Measurements from ENCODE around the gene STARD3. TPM values are rescaled to one million over a fixed set of nuclear protein-coding genes. Genes with fewer than 3 reads are reported as not detected.

Gene STARD3
- total and polyA plus RNA-seq, 9 of the 15 experiments (the other 6 are each of a cell fraction or from before 2014, with no cell fraction given): 0.63 to 87.0 (median 46.0) TPM

- TF ChIP-seq, protein P1, sequence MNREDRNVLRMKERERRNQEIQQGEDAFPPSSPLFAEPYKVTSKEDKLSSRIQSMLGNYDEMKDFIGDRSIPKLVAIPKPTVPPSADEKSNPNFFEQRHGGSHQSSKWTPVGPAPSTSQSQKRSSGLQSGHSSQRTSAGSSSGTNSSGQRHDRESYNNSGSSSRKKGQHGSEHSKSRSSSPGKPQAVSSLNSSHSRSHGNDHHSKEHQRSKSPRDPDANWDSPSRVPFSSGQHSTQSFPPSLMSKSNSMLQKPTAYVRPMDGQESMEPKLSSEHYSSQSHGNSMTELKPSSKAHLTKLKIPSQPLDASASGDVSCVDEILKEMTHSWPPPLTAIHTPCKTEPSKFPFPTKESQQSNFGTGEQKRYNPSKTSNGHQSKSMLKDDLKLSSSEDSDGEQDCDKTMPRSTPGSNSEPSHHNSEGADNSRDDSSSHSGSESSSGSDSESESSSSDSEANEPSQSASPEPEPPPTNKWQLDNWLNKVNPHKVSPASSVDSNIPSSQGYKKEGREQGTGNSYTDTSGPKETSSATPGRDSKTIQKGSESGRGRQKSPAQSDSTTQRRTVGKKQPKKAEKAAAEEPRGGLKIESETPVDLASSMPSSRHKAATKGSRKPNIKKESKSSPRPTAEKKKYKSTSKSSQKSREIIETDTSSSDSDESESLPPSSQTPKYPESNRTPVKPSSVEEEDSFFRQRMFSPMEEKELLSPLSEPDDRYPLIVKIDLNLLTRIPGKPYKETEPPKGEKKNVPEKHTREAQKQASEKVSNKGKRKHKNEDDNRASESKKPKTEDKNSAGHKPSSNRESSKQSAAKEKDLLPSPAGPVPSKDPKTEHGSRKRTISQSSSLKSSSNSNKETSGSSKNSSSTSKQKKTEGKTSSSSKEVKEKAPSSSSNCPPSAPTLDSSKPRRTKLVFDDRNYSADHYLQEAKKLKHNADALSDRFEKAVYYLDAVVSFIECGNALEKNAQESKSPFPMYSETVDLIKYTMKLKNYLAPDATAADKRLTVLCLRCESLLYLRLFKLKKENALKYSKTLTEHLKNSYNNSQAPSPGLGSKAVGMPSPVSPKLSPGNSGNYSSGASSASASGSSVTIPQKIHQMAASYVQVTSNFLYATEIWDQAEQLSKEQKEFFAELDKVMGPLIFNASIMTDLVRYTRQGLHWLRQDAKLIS (CRISPR knock-in tag; IDR thresholded peaks at IDR 0.05): peak; percentile 38; the same call in 1 of the 2 replicates
- TF ChIP-seq ARNT (IDR thresholded peaks at IDR 0.05) (peak in 1 of 2 experiments; percentile 30; a peak in 1 of 4 replicates), NFIX (CRISPR knock-in tag; IDR thresholded peaks at IDR 0.05; ENCODE audit: low read depth) (no peak), MTA1 (IDR thresholded peaks at IDR 0.05; ENCODE audit: borderline replicate concordance) (no peak; the same call in 1 of the 2 replicates), SP1 (CRISPR knock-in tag; IDR thresholded peaks at IDR 0.05) (no peak), ZNF76 (CRISPR knock-in tag; IDR thresholded peaks at IDR 0.05; ENCODE audit: borderline replicate concordance) (0 out of 2 replicates have a peak, but pooled peaks have one; percentile 39), CHD4 (IDR thresholded peaks at IDR 0.05; ENCODE audit: insufficient read depth, insufficient replicate concordance, low read depth, low read length, poor library complexity, severe bottlenecking) (no peak), FOXM1 (IDR thresholded peaks at IDR 0.05; ENCODE audit: low read depth) (no peak), FOXM1 (CRISPR knock-in tag; IDR thresholded peaks at IDR 0.05; ENCODE audit: low read depth) (no peak), ZNF282 (CRISPR knock-in tag; IDR thresholded peaks at IDR 0.05) (no peak; the same call in 1 of the 2 replicates), ZNF668 (CRISPR knock-in tag; IDR thresholded peaks at IDR 0.05) (no peak), SMARCA5 (IDR thresholded peaks at IDR 0.05) (0 out of 2 replicates have a peak, but pooled peaks have one; percentile 59), PHTF2 (CRISPR knock-in tag; IDR thresholded peaks at IDR 0.05) (no peak), KLF1 (tag; IDR thresholded peaks at IDR 0.05) (peak; percentile 69; the same call in 1 of the 2 replicates), E4F1 (CRISPR knock-in tag; IDR thresholded peaks at IDR 0.05; ENCODE audit: borderline replicate concordance) (no peak)
- TF ChIP-seq, protein P2, sequence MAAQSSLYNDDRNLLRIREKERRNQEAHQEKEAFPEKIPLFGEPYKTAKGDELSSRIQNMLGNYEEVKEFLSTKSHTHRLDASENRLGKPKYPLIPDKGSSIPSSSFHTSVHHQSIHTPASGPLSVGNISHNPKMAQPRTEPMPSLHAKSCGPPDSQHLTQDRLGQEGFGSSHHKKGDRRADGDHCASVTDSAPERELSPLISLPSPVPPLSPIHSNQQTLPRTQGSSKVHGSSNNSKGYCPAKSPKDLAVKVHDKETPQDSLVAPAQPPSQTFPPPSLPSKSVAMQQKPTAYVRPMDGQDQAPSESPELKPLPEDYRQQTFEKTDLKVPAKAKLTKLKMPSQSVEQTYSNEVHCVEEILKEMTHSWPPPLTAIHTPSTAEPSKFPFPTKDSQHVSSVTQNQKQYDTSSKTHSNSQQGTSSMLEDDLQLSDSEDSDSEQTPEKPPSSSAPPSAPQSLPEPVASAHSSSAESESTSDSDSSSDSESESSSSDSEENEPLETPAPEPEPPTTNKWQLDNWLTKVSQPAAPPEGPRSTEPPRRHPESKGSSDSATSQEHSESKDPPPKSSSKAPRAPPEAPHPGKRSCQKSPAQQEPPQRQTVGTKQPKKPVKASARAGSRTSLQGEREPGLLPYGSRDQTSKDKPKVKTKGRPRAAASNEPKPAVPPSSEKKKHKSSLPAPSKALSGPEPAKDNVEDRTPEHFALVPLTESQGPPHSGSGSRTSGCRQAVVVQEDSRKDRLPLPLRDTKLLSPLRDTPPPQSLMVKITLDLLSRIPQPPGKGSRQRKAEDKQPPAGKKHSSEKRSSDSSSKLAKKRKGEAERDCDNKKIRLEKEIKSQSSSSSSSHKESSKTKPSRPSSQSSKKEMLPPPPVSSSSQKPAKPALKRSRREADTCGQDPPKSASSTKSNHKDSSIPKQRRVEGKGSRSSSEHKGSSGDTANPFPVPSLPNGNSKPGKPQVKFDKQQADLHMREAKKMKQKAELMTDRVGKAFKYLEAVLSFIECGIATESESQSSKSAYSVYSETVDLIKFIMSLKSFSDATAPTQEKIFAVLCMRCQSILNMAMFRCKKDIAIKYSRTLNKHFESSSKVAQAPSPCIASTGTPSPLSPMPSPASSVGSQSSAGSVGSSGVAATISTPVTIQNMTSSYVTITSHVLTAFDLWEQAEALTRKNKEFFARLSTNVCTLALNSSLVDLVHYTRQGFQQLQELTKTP (IDR thresholded peaks at IDR 0.05; ENCODE audit: low read depth in 1 of 2, partially characterized antibody in 2 of 2): peak; percentile 37 to 52
Observed at GRCh38 chr17:39667945-39668924, 31.3 kb downstream of the STARD3 start, which contains the start of gene PNMT (continued).
